ENCODE results near the gene MCF2L.

Gene MCF2L

GRCh38 chr13:113049521-113049941 lies 80.5 kb downstream of the MCF2L start:
- Histone ChIP-seq H3K27me3 (ENCODE audit: insufficient read depth, poor library complexity, severe bottlenecking) (peaks cover 10% of the 10 kb centered on the region), H3K4me3 (replicated peaks; ENCODE audit: insufficient read depth, low read length) (no peak overlapping the region), H3K27ac (replicated peaks) (no peak overlapping the region)
- TF ChIP-seq, protein P1, sequence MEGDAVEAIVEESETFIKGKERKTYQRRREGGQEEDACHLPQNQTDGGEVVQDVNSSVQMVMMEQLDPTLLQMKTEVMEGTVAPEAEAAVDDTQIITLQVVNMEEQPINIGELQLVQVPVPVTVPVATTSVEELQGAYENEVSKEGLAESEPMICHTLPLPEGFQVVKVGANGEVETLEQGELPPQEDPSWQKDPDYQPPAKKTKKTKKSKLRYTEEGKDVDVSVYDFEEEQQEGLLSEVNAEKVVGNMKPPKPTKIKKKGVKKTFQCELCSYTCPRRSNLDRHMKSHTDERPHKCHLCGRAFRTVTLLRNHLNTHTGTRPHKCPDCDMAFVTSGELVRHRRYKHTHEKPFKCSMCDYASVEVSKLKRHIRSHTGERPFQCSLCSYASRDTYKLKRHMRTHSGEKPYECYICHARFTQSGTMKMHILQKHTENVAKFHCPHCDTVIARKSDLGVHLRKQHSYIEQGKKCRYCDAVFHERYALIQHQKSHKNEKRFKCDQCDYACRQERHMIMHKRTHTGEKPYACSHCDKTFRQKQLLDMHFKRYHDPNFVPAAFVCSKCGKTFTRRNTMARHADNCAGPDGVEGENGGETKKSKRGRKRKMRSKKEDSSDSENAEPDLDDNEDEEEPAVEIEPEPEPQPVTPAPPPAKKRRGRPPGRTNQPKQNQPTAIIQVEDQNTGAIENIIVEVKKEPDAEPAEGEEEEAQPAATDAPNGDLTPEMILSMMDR (IDR thresholded peaks at IDR 0.05; ENCODE audit: insufficient read depth, low read length), result no peak
- no peak for TF ChIP-seq REST (IDR thresholded peaks at IDR 0.05; ENCODE audit: insufficient replicate concordance, low read depth)
- no peak for TF ChIP-seq POLR2AphosphoS5 (IDR thresholded peaks at IDR 0.05; ENCODE audit: low read depth)
- TF ChIP-seq SPI1 (IDR thresholded peaks at IDR 0.05; ENCODE audit: borderline replicate concordance, low read depth), result no peak
- TF ChIP-seq GABPA (IDR thresholded peaks at IDR 0.05; ENCODE audit: low read depth), result no peak
- no peak for DNase-seq (ENCODE audit: low read depth in 1 of 2, low spot score in 1 of 2)

DNA sequence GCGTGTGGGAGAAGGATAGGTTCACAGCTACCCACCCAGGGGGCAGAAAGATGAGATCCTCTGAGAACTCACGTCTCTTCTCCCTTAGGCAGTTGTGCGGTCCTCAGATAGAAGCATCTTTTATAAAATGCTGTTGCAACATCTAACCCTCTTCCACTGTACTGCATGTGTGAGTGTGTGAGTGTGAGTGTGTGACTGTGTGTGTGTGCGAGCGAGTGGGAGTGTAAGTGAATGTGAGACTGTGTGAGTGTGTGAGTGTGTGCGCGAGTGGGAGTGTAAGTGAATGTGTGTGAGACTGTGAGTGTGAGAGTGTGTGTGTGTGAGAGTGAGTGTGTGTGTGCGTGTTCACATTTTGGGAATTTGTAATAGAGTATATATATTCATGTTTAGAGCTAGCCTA lies 81.0 kb downstream of the MCF2L start:
- Histone ChIP-seq H3K27ac (replicated peaks) (no peak overlapping the region), H3K27me3 (ENCODE audit: insufficient read depth, poor library complexity, severe bottlenecking) (peaks cover 10% of the 10 kb centered on the region), H3K4me3 (replicated peaks; ENCODE audit: insufficient read depth, low read length) (no peak overlapping the region)
- no peak for DNase-seq (ENCODE audit: low read depth in 1 of 2, low spot score in 1 of 2)
- TF ChIP-seq, protein P1 (IDR thresholded peaks at IDR 0.05; ENCODE audit: insufficient read depth, low read length), result no peak
- TF ChIP-seq REST (IDR thresholded peaks at IDR 0.05; ENCODE audit: insufficient replicate concordance, low read depth) (no peak), POLR2AphosphoS5 (IDR thresholded peaks at IDR 0.05; ENCODE audit: low read depth) (no peak), GABPA (IDR thresholded peaks at IDR 0.05; ENCODE audit: low read depth) (no peak), SPI1 (IDR thresholded peaks at IDR 0.05; ENCODE audit: borderline replicate concordance, low read depth) (no peak)

GRCh38 chr13:113050734-113051431 lies 81.9 kb downstream of the MCF2L start:
- no peak for TF ChIP-seq POLR2AphosphoS5 (IDR thresholded peaks at IDR 0.05; ENCODE audit: low read depth)
- TF ChIP-seq SPI1 (IDR thresholded peaks at IDR 0.05; ENCODE audit: borderline replicate concordance, low read depth), result no peak
- TF ChIP-seq REST (IDR thresholded peaks at IDR 0.05; ENCODE audit: insufficient replicate concordance, low read depth), result no peak
- TF ChIP-seq, protein P1 (IDR thresholded peaks at IDR 0.05; ENCODE audit: insufficient read depth, low read length), result no peak
- TF ChIP-seq GABPA (IDR thresholded peaks at IDR 0.05; ENCODE audit: low read depth), result no peak
- no peak overlapping the region for H3K4me3 ChIP-seq (replicated peaks; ENCODE audit: insufficient read depth, low read length)

More at GRCh38 chr13:113050734-113051431, 81.9 kb downstream of the MCF2L start:
- DNase-seq (ENCODE audit: low read depth in 1 of 2, low spot score in 1 of 2), result no peak
- H3K27ac ChIP-seq (replicated peaks), result no peak overlapping the region
- peaks cover 10% of the 10 kb centered on the region for H3K27me3 ChIP-seq (ENCODE audit: insufficient read depth, poor library complexity, severe bottlenecking)

Data from HL-60 (cell line).